Stimulated activated CD8-positive, alpha-beta memory T cell treated with anti-CD3 and anti-CD28 coated beads, Interleukin-12 subunit alpha, Interleukin-12 subunit beta, amount 100 ng/mL, for 24 hours (primary cell): Measurements from ENCODE around the gene OLFML3.

Experiments used
- DNase-seq: peaks from one replicate; pipeline ENCODE4 v3.0.0-alpha.2; 2020; ENCODE audit errors: extremely low read depth

The OLFML3 gene

DNA sequence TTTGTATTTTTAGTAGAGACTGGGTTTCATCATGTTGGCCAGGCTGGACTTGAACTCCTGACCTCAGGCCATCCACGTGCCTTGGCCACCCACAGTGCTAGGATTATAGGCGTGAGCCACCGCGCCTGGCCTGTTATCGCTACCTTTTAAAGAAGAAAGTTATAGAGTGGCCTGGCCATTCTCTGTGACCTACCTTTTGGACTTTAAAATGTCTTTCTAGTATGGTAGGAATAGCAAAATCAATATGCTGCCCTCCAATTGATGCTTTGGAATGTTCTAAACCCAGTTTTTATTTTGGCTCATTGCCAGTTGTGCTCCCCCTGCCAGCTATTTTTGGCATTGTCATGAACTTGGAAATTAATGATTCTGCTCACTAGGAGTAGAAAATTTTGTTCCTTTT lies 30.3 kb upstream of the OLFML3 start:
- DNase-seq: no peak

DNA sequence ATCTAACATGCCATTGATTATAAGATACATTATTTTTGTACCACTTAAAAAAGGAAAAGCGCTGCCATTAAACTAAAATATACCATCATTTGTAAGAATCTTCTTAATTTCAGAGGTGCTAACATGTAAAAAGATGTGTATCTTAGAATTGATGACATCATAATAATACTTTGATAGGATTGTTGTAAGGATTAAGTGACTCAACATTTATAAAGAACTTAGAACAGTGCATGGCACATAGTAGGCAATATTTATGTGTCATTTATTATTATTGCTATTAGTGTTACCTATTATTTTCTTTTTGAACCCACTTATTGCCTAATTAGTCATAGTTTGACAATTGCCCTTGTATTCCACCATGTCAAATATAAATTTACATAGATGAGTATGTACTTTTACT lies 28.4 kb upstream of the OLFML3 start:
- no peak for DNase-seq

DNA sequence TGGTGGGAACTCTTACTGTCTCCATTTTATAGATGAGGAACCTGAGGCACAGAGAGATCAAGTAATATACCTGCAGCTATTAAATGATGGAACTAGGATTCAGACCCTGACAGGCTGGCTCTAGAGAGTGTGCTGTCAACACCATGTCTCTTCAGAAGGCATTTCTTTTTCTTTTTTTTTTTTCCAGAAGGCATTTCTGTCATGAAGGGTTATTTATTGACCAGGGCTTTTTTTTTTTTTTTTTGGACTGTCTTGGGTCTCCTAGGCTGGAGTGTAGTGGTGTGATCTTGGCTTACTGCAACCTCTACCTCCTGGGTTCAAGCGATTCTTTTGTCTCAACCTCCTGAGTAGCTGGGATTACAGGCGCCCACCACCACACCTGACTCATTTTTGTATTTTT lies 27.6 kb upstream of the OLFML3 start:
- no peak for DNase-seq

DNA sequence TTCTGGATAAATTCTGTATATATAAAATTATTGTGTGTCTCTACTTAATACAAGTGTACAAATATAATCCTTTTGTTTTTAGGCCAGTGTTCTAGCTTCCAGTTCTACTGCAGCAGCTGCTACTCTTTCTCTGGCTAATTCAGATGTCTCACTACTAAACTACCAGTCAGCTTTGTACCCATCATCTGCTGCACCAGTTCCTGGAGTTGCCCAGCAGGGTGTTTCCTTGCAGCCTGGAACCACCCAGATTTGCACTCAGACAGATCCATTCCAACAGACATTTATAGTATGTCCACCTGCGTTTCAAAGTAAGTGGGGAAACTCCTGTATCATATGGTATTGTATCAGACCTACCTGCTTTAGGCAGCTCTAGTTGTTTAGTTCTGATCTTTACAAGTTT lies 21.3 kb upstream of the OLFML3 start:
- DNase-seq: no peak

DNA sequence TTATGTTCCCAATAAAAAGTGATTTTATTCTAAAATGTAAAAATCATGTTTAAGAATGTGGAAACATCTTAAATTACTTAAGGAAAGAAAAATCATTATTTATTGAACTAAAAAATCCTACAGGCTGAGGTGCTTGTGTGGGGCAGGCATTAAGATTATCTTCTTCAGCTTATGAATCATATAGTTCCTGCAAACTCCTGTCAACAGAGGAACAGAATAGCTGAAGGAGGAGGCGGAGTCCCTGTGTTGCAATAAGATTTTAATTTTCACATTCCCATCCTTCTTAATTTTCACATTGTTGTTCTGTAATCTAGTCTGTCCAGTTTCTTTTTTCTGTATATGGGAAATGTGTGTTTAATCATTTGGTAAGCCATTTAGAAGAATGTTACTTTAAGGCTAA lies 20.6 kb upstream of the OLFML3 start:
- no peak for DNase-seq

DNA sequence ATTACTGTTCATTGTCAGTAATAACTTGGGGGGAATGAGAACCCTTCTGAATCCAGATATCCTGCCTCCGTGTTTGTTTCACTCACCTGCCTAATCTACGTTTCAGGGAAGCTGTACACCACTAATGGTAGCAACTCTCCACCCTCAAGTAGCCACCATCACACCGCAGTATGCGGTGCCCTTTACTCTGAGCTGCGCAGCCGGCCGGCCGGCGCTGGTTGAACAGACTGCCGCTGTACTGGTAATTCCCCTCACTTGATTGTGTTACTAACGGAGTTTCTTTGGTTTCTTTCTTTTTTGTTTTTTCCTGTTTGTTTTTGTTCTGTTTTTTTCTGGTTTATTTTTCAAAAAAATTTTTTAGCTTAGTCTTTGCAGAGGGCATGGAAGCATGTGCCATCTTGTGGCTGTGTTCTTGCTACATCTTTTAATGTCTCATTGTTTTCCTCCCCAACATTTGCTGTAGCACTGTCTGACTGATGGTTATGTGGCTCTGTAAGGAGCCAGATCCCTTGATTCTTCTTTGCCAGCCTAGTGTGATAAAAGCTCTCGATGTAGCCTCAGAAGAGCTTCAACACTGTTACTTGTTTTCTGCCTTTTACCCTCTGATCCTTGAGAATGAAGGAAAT lies 15.9 kb upstream of the OLFML3 start:
- no peak for DNase-seq

DNA sequence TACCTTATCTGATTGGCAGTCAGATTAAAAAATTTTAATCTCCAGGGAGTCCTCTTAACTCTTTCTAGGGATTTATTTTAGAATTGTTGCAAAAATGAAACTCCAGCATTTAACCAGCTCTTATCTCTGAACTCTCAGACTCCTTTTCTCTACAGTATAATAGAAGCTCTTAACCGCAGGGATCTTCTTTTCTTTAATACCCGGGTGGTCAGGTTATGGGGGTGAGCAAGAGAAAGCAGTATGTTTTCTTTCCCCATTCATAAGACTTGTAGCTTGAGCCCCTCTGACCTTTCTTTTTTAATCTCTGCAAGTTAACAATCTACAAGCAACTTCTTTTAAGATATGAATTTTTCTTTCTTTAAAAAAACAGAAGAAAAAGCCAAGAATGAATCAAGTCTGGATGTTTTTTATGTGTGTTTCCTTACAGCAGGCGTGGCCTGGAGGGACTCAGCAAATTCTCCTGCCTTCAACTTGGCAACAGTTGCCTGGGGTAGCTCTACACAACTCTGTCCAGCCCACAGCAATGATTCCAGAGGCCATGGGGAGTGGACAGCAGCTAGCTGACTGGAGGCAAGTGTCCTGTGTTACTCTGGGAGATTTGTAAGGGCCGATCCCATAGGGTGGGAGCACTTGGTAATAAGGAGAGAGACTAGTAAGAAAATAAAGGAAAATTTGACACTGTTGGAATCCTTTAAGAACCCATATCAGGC lies 13.4 kb upstream of the OLFML3 start:
- no peak for DNase-seq

DNA sequence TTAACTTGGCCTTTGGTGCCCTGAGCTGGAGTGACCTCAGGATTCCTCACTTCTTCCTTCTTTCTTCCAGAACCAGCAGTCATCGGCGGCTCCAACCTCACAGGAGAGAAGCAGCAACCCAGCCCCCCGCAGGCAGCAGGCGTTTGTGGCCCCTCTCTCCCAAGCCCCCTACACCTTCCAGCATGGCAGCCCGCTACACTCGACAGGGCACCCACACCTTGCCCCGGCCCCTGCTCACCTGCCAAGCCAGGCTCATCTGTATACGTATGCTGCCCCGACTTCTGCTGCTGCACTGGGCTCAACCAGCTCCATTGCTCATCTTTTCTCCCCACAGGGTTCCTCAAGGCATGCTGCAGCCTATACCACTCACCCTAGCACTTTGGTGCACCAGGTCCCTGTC lies 6.3 kb upstream of the OLFML3 start:
- DNase-seq: no peak

DNA sequence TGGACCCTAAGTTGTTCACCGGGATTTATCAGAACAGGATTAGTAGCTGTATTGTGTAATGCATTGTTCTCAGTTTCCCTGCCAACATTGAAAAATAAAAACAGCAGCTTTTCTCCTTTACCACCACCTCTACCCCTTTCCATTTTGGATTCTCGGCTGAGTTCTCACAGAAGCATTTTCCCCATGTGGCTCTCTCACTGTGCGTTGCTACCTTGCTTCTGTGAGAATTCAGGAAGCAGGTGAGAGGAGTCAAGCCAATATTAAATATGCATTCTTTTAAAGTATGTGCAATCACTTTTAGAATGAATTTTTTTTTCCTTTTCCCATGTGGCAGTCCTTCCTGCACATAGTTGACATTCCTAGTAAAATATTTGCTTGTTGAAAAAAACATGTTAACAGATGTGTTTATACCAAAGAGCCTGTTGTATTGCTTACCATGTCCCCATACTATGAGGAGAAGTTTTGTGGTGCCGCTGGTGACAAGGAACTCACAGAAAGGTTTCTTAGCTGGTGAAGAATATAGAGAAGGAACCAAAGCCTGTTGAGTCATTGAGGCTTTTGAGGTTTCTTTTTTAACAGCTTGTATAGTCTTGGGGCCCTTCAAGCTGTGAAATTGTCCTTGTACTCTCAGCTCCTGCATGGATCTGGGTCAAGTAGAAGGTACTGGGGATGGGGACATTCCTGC lies 3.9 kb upstream of the OLFML3 start:
- DNase-seq: no peak

DNA sequence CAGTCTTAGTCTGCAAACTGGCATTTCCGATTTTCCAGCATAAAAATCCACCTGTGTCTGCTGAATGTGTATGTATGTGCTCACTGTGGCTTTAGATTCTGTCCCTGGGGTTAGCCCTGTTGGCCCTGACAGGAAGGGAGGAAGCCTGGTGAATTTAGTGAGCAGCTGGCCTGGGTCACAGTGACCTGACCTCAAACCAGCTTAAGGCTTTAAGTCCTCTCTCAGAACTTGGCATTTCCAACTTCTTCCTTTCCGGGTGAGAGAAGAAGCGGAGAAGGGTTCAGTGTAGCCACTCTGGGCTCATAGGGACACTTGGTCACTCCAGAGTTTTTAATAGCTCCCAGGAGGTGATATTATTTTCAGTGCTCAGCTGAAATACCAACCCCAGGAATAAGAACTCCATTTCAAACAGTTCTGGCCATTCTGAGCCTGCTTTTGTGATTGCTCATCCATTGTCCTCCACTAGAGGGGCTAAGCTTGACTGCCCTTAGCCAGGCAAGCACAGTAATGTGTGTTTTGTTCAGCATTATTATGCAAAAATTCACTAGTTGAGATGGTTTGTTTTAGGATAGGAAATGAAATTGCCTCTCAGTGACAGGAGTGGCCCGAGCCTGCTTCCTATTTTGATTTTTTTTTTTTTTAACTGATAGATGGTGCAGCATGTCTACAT lies 2.5 kb upstream of the OLFML3 start:
- DNase-seq: no peak

DNA sequence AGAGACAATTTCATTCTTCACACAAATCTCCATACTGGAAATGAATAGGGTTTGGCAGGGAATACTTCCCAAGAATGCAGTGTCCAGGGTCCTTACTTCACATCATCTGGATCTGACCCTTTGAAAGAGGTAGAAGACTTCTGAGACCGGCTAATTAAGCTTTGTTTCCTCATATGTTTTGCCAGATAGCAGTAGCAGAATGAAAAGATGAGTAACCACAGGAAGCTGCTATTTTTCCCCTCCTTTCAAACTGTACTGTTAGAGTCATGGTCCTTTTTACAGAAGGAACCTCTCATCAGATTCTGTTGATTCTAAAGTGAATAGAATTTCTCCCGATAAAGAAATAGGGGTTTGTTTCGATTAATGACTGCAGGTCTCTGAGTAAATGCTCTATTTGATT lies 1.4 kb upstream of the OLFML3 start:
- no peak for DNase-seq

DNA sequence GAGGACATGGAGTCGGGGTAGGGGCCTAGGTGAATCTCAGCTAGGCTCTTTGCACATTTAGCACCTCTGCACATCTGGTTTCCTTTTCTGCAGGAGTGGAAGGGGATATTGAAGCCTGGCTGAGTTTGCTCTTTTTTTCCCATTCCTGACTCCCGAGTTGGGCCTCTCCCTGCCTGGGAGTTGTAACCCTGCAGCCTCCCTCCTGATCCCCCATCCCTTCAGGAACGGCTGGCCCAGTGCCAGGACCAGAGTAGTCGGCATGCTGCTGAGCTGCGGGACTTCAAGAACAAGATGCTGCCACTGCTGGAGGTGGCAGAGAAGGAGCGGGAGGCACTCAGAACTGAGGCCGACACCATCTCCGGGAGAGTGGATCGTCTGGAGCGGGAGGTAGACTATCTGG lies 836 bp downstream of the OLFML3 start:
- DNase-seq: no peak

DNA sequence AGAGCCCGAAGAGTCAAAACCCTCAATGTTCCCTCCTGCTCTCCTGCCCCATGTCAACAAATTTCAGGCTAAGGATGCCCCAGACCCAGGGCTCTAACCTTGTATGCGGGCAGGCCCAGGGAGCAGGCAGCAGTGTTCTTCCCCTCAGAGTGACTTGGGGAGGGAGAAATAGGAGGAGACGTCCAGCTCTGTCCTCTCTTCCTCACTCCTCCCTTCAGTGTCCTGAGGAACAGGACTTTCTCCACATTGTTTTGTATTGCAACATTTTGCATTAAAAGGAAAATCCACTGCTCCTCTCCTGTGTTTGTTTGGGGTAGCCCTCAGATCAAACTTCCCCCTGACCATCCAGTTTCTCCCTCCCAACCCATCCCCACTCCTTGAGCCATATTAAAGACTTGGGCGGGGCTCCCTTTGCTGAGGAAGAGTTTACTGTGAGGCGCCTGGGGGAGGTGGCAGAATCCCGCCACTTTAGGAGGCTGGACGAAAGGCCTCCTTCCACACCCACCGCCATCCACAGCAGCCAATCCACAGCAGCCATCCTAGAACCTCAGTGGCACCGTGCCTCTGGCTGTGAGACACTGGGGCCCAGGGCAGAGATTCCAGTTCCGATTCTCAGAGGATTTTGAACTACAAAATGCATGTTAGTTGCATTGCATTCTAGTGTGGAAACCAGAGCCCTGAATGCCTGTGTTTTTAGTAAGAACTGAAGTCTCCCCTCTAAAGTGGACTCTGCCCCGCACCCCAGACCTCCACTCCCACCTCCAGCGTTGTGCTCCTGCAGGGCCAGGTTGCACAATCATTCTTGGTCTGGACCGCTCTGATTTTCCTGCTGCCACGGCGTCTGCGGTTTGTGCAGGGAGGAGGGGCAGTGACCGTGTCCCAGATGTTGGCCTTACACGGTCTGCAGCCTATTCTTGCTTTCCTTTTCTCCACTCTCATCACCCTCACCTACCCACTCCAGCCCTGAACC lies 3.0 kb downstream of the OLFML3 start:
- no peak for DNase-seq

DNA sequence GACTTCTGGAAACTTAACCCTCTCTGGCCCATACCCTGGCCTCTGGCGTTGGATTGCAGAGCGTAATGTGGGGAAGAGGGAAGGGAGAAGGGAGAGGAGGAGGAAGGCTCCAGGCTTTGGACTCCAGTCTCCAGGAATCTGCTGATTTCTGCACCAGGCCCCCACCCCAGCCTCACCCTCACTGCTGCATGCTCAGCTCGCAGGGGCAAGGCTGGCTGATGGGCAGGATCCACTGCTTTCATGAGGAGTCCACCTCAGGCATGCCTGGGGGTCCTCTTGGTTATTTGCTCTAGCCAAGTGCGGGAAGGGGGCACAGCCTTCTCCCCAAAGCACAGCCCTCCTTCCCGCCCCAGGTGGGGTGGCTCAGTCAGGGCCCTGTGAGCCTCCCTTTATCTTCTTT lies 3.7 kb downstream of the OLFML3 start:
- no peak for DNase-seq

DNA sequence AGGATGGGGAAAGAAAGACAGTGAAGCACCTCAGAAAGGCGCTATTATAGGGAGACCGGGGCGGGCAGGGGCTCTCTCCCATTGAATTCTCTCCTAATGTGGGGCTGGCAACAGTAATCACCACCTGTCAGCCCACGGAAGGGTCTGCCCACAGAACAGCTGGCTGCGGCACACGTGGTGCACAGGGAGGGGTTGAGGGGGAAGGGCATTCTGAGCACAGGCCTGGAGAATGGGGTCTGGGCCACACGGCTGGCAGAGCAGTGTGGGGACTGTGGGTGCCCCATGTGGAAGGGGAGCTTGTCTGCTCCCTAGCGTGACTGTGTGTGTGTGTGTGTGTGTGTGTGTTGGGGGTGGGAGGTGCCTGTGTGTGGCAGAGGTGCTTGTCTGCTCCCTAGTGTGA lies 4.1 kb downstream of the OLFML3 start:
- DNase-seq: no peak

DNA sequence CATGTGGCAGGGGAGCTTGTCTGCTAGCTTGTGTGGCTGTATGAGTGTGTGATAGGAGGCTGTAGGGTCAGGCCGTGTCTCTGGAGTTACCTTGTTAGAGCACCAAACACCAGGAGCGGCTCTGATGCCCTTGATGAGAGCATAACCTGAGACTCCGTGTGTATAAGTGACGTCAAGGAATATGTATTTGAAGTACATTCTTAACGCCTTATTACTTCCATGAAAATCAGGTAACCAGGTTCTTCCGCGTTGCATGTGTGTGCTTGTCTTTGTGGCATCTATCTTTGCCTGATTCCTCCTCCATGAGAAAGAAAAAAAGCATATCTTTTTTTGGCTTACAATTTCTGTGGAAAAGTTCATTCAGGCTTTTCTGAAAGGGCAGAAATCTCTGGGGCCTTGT lies 4.6 kb downstream of the OLFML3 start:
- no peak for DNase-seq

DNA sequence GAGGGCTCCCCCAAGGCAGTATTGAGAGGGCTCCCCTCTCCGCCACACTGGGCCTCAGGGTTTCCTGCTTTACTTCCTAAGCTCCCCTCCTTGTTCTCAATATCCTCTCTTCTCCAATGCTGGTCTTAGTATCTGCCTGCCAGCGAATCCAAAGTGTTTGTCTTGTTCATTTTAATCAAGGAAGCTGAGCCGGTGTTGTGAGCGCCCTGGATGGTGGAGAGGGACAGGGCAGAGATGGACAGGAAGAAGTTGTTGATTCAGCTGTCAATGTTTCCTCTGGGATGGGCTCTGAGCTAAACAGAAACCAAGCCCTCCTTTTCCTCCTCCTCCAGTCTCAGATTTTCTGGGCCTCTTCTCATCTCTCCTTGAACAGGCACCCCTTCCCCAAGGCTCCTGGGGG lies 5.4 kb downstream of the OLFML3 start:
- no peak for DNase-seq

DNA sequence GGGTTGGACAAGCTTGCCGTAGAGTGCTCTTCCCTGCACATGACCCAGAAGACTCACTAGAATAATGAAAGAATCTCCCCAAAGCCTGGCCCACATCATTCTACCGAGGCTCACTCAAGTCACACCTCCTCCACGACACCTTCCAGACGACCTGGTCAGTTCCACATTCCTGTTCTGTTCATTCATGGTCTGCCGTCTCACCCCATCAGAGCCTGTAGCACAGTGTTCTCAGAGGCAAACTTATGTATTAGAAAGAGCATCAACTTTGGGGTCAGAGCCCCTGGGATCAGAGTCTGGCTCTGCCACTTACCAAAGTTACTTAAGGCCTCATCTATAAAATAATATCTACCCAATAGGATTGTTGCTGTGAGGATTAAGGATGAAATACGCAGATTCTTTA lies 7.5 kb downstream of the OLFML3 start:
- DNase-seq: no peak

DNA sequence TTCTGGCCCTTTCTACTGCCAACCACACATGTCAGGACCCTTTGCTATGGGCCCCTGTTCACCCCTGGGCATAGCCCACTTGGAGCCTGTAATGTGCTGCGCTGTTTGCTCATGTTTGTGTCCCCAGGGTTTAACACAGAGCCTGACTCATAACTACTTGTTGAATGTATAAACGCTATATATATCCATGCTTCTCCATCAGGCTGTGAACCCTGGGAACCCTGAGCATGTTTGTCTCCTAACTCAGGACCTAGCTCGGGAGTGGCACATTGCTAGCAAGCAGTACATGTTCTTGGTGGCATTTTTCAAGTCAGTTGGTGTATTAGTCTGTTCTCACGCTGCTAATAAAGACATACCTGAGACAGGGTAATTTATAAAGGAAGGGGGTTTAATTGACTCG lies 8.0 kb downstream of the OLFML3 start:
- no peak for DNase-seq

DNA sequence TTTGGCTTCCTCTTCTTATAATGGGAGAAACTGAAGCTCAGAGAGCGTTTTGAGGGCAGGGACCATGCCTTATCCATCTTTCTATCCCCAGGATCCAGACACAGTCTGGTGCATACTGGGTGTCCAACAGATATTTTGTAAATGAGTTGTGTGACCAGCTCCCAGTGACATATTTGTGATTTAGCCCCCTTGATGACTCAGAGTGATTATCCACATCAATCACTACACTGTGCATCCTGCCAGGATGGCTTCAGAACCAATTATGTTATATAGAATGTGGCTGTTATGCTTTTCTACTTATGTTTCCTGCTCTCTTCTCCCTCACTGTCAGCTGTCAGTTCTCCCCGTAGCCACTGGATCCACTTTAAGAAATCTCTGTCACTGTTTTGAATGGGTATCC lies 11.3 kb downstream of the OLFML3 start:
- no peak for DNase-seq

DNA sequence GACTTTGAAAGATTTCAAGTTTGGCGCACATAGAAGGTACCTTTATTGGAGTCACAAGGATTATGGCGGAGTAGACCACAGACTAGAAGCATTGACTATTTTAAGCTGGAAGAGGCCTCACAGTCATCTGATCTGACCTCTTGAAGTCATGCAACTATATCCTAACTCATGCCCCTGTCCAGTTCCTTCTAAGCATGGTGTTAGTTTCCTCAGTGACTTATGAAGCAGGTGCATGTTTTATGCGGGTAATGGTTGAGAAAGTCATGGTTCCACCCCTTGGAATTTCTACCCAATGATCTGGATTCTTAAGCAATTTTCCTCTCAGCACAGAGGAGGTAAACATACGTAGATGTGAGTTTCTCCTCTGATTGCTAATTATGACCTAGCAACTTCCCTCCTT lies 11.7 kb downstream of the OLFML3 start:
- DNase-seq: no peak
